HepG2 (cell line): ENCODE measurements around the gene LLGL2. TPM values are rescaled to one million over a fixed set of nuclear protein-coding genes. Genes with fewer than 3 reads are reported as not detected.
A peak's percentile ranks its signal among the peaks of the same experiment; 100 is the strongest.

Experiments used
- ARNT2 ChIP-seq: sonication (generic); formaldehyde crosslinking; IDR thresholded peaks from 2 replicates; pipeline ENCODE4 v1.8.0; 2022; ENCODE audit warnings: mild to moderate bottlenecking, low read depth, missing genetic modification reagents, moderate library complexity
- GATAD2A ChIP-seq: IDR thresholded peaks from 2 replicates; pipeline ENCODE4 v1.6.1; 2016
- IKZF4 ChIP-seq: sonication (generic); formaldehyde crosslinking; IDR thresholded peaks from 2 replicates; pipeline ENCODE4 v1.5.1; 2020; ENCODE audit warnings: borderline replicate concordance, mild to moderate bottlenecking, low read depth, missing genetic modification reagents; ENCODE audit errors: not compliant biosample characterization
- KDM1A ChIP-seq: IDR thresholded peaks from 2 replicates; pipeline ENCODE4 v1.6.1; 2016; ENCODE audit warnings: missing compliant biosample characterization
- MLLT10 ChIP-seq: sonication (generic); formaldehyde crosslinking; IDR thresholded peaks from 2 replicates; pipeline ENCODE4 v1.4.0; 2020; ENCODE audit warnings: missing genetic modification reagents
- RBAK ChIP-seq: sonication (generic); formaldehyde crosslinking; IDR thresholded peaks from 2 replicates; pipeline ENCODE4 v1.5.1; 2020; ENCODE audit warnings: mild to moderate bottlenecking, missing genetic modification reagents
- RCOR2 ChIP-seq: IDR thresholded peaks from 2 replicates; pipeline ENCODE4 v1.6.1; 2016; ENCODE audit warnings: missing biosample characterization, missing genetic modification reagents
- SRSF1 ChIP-seq: fragments of 200-400 bp; formaldehyde crosslinking; optimal IDR thresholded peaks from 2 replicates; pipeline ENCODE3; 2017; ENCODE audit warnings: mild to moderate bottlenecking, low read depth, low read length, moderate library complexity
- ZC3H13 ChIP-seq: sonication (generic); formaldehyde crosslinking; IDR thresholded peaks from 2 replicates; pipeline ENCODE4 v1.8.1; 2023; ENCODE audit warnings: mild to moderate bottlenecking, missing genetic modification reagents, moderate library complexity
- ZFAT ChIP-seq: sonication (generic); formaldehyde crosslinking; conservative IDR thresholded peaks from 2 replicates; pipeline ENCODE4 v1.8.1; 2023; ENCODE audit warnings: missing genetic modification reagents, inconsistent platforms
- ZFP1 ChIP-seq: IDR thresholded peaks from 2 replicates; pipeline ENCODE4 v1.6.1; 2016
- ZKSCAN1 ChIP-seq: fragments of 150-350 bp; IDR thresholded peaks from 2 replicates; pipeline ENCODE4 v1.6.1; 2014; ENCODE audit warnings: low read length
- ZNF331 ChIP-seq: sonication (generic); formaldehyde crosslinking; IDR thresholded peaks from 2 replicates; pipeline ENCODE4 v1.4.0; 2020; ENCODE audit warnings: missing genetic modification reagents
- ZNF678 ChIP-seq: sonication (generic); formaldehyde crosslinking; IDR thresholded peaks from 2 replicates; pipeline ENCODE4 v1.4.0; 2020; ENCODE audit warnings: mild to moderate bottlenecking, missing genetic modification reagents
- polyA plus RNA-seq, 8 experiments: library from polyadenylated mRNA; depleted of rRNA in 3 of 8; stranded (reverse) in 7 of 8; unstranded in 1 of 8; fragments of >200 nt; fragmentation: Illumina TruSeq in 4 of 8; extraction: Trizol in 4 of 8; gene quantifications; 2 replicates each; pipeline versions ENCODE4 v1.2.1 to v1.2.3, GENCODE V29; 2011 to 2016; ENCODE audit warnings: low read depth in 4 of 8, missing spikeins in 1 of 8, mixed read lengths in 1 of 8; ENCODE audit not compliant: insufficient read depth in 1 of 8
- total RNA-seq, 5 experiments: library from RNA; depleted of rRNA; stranded (reverse); fragments of >200 nt; fragmentation: Illumina TruSeq; extraction: Trizol; gene quantifications; 2 replicates each; pipeline ENCODE4 v1.2.3, GENCODE V29; 2016; ENCODE audit warnings: low read depth in 1 of 5
- TF ChIP-seq, protein P1 (sequence below): sonication (generic); formaldehyde crosslinking; IDR thresholded peaks from 2 replicates; pipeline ENCODE4 v1.4.0; 2020; ENCODE audit warnings: mild to moderate bottlenecking, missing genetic modification reagents, borderline replicate concordance
- TF ChIP-seq, protein P2 (sequence below): IDR thresholded peaks from 2 replicates; pipeline ENCODE4 v1.6.1; 2016; ENCODE audit warnings: control low read depth
- TF ChIP-seq, protein P3 (sequence below): sonication (generic); formaldehyde crosslinking; IDR thresholded peaks from 2 replicates; pipeline ENCODE4 v1.4.0; 2020; ENCODE audit warnings: missing genetic modification reagents
- TF ChIP-seq, protein P4 (sequence below): sonication (generic); formaldehyde crosslinking; IDR thresholded peaks from 2 replicates; pipeline ENCODE4 v1.8.1; 2022; ENCODE audit warnings: low read depth, mild to moderate bottlenecking, missing genetic modification reagents
- TF ChIP-seq, protein P5 (sequence below): sonication (generic); formaldehyde crosslinking; IDR thresholded peaks from 2 replicates; pipeline ENCODE4 v1.4.0; 2020; ENCODE audit warnings: mild to moderate bottlenecking, missing genetic modification reagents

The LLGL2 gene
- total and polyA plus RNA-seq, 2 of the 13 experiments (the other 11 are each of a cell fraction or from before 2014, with no cell fraction given) = 83.0 to 86.7 TPM

DNA sequence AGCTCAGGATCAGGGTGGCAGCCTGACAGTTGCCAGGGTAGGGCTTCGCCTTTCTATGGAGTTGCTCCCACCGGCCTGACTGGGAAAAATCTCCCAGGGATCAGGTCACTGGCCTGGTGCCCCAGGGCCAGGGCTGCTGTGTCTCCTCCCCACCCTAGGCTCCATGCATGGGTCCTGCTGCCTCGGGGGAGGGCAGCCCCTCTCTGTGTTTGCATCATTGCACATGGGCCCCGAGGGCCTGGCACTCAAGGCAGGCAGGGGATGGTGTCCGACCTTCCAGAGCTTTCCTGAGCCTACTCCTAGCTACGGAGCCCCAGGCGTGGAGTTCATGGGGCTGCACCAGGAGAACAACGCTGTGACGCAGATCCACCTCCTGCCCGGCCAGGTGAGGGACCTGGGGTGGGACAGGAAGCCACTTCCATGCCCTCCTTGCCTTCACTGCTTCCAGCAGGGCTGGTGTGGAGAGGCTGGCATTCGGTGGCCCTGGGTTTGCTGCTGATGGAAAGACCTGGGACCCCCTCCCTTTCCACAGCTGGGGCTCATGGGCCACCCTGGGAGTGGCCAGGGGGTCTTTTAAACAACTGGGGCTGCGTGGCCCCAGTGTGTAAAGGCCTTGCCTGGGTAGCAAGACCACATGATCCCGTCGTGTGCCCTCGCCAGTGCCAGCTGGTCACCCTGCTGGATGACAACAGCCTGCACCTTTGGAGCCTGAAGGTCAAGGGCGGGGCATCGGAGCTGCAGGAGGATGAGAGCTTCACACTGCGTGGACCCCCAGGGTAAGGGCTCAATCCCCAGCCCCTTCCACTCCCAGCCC is 32.6 kb downstream of the LLGL2 start (continued):
- TF ChIP-seq ZKSCAN1 (no peak), RBAK (CRISPR knock-in tag) (no peak), IKZF4 (CRISPR knock-in tag) (no peak), ZFP1 (CRISPR knock-in tag) (no peak), SRSF1 (no peak), GATAD2A (no peak), KDM1A (CRISPR knock-in tag) (0 out of 2 replicates have a peak, but pooled peaks have one; percentile 3), ZNF331 (CRISPR knock-in tag) (no peak), ARNT2 (CRISPR knock-in tag) (0 out of 2 replicates have a peak, but pooled peaks have one; percentile 61), MLLT10 (CRISPR knock-in tag) (no peak), RCOR2 (no peak), ZFAT (no peak), ZNF678 (CRISPR knock-in tag) (peak; percentile 65), ZC3H13 (CRISPR knock-in tag) (no peak)
- TF ChIP-seq, protein P1, sequence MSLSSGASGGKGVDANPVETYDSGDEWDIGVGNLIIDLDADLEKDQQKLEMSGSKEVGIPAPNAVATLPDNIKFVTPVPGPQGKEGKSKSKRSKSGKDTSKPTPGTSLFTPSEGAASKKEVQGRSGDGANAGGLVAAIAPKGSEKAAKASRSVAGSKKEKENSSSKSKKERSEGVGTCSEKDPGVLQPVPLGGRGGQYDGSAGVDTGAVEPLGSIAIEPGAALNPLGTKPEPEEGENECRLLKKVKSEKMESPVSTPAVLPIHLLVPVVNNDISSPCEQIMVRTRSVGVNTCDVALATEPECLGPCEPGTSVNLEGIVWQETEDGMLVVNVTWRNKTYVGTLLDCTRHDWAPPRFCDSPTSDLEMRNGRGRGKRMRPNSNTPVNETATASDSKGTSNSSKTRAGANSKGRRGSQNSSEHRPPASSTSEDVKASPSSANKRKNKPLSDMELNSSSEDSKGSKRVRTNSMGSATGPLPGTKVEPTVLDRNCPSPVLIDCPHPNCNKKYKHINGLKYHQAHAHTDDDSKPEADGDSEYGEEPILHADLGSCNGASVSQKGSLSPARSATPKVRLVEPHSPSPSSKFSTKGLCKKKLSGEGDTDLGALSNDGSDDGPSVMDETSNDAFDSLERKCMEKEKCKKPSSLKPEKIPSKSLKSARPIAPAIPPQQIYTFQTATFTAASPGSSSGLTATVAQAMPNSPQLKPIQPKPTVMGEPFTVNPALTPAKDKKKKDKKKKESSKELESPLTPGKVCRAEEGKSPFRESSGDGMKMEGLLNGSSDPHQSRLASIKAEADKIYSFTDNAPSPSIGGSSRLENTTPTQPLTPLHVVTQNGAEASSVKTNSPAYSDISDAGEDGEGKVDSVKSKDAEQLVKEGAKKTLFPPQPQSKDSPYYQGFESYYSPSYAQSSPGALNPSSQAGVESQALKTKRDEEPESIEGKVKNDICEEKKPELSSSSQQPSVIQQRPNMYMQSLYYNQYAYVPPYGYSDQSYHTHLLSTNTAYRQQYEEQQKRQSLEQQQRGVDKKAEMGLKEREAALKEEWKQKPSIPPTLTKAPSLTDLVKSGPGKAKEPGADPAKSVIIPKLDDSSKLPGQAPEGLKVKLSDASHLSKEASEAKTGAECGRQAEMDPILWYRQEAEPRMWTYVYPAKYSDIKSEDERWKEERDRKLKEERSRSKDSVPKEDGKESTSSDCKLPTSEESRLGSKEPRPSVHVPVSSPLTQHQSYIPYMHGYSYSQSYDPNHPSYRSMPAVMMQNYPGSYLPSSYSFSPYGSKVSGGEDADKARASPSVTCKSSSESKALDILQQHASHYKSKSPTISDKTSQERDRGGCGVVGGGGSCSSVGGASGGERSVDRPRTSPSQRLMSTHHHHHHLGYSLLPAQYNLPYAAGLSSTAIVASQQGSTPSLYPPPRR (CRISPR knock-in tag) = no peak; the same call in 1 of the 2 replicates
- TF ChIP-seq, protein P2, sequence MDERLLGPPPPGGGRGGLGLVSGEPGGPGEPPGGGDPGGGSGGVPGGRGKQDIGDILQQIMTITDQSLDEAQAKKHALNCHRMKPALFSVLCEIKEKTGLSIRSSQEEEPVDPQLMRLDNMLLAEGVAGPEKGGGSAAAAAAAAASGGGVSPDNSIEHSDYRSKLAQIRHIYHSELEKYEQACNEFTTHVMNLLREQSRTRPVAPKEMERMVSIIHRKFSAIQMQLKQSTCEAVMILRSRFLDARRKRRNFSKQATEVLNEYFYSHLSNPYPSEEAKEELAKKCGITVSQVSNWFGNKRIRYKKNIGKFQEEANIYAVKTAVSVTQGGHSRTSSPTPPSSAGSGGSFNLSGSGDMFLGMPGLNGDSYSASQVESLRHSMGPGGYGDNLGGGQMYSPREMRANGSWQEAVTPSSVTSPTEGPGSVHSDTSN (CRISPR knock-in tag) = 0 out of 2 replicates have a peak, but pooled peaks have one; percentile 3
- TF ChIP-seq, protein P3, sequence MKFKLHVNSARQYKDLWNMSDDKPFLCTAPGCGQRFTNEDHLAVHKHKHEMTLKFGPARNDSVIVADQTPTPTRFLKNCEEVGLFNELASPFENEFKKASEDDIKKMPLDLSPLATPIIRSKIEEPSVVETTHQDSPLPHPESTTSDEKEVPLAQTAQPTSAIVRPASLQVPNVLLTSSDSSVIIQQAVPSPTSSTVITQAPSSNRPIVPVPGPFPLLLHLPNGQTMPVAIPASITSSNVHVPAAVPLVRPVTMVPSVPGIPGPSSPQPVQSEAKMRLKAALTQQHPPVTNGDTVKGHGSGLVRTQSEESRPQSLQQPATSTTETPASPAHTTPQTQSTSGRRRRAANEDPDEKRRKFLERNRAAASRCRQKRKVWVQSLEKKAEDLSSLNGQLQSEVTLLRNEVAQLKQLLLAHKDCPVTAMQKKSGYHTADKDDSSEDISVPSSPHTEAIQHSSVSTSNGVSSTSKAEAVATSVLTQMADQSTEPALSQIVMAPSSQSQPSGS (CRISPR knock-in tag) = 0 out of 2 replicates have a peak, but pooled peaks have one; percentile 1
- TF ChIP-seq, protein P4, sequence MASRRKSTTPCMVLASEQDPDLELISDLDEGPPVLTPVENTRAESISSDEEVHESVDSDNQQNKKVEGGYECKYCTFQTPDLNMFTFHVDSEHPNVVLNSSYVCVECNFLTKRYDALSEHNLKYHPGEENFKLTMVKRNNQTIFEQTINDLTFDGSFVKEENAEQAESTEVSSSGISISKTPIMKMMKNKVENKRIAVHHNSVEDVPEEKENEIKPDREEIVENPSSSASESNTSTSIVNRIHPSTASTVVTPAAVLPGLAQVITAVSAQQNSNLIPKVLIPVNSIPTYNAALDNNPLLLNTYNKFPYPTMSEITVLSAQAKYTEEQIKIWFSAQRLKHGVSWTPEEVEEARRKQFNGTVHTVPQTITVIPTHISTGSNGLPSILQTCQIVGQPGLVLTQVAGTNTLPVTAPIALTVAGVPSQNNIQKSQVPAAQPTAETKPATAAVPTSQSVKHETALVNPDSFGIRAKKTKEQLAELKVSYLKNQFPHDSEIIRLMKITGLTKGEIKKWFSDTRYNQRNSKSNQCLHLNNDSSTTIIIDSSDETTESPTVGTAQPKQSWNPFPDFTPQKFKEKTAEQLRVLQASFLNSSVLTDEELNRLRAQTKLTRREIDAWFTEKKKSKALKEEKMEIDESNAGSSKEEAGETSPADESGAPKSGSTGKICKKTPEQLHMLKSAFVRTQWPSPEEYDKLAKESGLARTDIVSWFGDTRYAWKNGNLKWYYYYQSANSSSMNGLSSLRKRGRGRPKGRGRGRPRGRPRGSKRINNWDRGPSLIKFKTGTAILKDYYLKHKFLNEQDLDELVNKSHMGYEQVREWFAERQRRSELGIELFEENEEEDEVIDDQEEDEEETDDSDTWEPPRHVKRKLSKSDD (CRISPR knock-in tag) = 0 out of 2 replicates have a peak, but pooled peaks have one; percentile 56
- TF ChIP-seq, protein P5, sequence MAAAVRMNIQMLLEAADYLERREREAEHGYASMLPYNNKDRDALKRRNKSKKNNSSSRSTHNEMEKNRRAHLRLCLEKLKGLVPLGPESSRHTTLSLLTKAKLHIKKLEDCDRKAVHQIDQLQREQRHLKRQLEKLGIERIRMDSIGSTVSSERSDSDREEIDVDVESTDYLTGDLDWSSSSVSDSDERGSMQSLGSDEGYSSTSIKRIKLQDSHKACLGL (CRISPR knock-in tag) = peak; percentile 36; the same call in 1 of the 2 replicates
